Calu3 (cell line): ENCODE measurements around the gene SAG. TPM values are rescaled to one million over a fixed set of nuclear protein-coding genes. Genes with fewer than 3 reads are reported as not detected.

Experiments
- Bru-seq: library from RNA; stranded (reverse); fragments of 400-500 nt; gene quantifications from one replicate; lab custom pipeline; 2021; lab: Mats Ljungman, UMichigan
- BruChase-seq, 2 experiments: library from RNA; stranded (reverse); fragments of 400-500 nt; gene quantifications; one replicate each; lab custom pipeline; 2021; lab: Mats Ljungman, UMichigan
- BruUV-seq: library from RNA; stranded (reverse); fragments of 400-500 nt; replicated peaks from 2 replicates; lab custom pipeline; 2021; lab: Mats Ljungman, UMichigan
- CTCF ChIA-PET: fragments of 300-600 bp; sonication (Branson Sonifier 250); formaldehyde crosslinking; loops from one replicate; lab custom pipeline; 2022; ENCODE audit warnings: antibody characterized with exemption; lab: Charles Lee
- DNase-seq: peaks from one replicate; pipeline ENCODE4 v3.0.0; 2022
- H3K27ac Mint-ChIP-seq: one replicate; pipeline ENCODE4 v1.8.0; 2022; ENCODE audit warnings: mixed read lengths; ENCODE audit not compliant: unreplicated experiment
- H3K27me3 Mint-ChIP-seq: one replicate; pipeline ENCODE4 v1.8.0; 2022; ENCODE audit warnings: mixed read lengths; ENCODE audit not compliant: unreplicated experiment
- H3K36me3 Mint-ChIP-seq: one replicate; pipeline ENCODE4 v1.8.0; 2022; ENCODE audit warnings: mild to moderate bottlenecking, moderate library complexity, mixed read lengths; ENCODE audit not compliant: insufficient read depth, unreplicated experiment
- H3K4me1 Mint-ChIP-seq: one replicate; pipeline ENCODE4 v1.8.0; 2022; ENCODE audit warnings: mild to moderate bottlenecking, low read depth, mixed read lengths; ENCODE audit not compliant: unreplicated experiment
- H3K4me3 Mint-ChIP-seq: one replicate; pipeline ENCODE4 v1.8.0; 2022; ENCODE audit warnings: mild to moderate bottlenecking, low read depth, moderate library complexity, mixed read lengths; ENCODE audit not compliant: unreplicated experiment
- H3K9me3 Mint-ChIP-seq: one replicate; pipeline ENCODE4 v1.8.0; 2022; ENCODE audit warnings: low read depth, mixed read lengths; ENCODE audit not compliant: unreplicated experiment
- intact Hi-C: fragments of 100-400 bp; cut with micrococcal nuclease; formaldehyde crosslinking; loops from one replicate; pipeline ENCODE4 v1.10.0; 2022; ENCODE audit not compliant: unreplicated experiment
- long read RNA-seq: library from polyadenylated mRNA; stranded (forward); transcript quantifications from one replicate; pipeline ENCODE4 v2.0.0, GENCODE V29; 2022
- total RNA-seq: library from RNA; stranded (reverse); gene quantifications from 2 replicates; pipeline ENCODE4 v1.2.3, GENCODE V29; 2022
- TF ChIP-seq, protein P1 (sequence below): fragments of 200-600 bp; IDR thresholded peaks from one replicate; pipeline ENCODE4 v1.8.0; 2022; ENCODE audit warnings: antibody characterized with exemption; ENCODE audit not compliant: unreplicated experiment

SAG gene
- total RNA-seq (not detected in 2 replicates), Bru-seq, nascent RNA (percentile 2 among the genes with signal in this experiment), BruChase-seq, experiment 1, labeled RNA remaining after a 6-hour chase (percentile 11 among the genes with signal in this experiment), BruChase-seq, experiment 2, labeled RNA remaining after a 2-hour chase (percentile 5 among the genes with signal in this experiment)
- long read RNA-seq, result 0 reads

- intact Hi-C loops, result no loop called here
- Mint-ChIP-seq H3K27me3 (peaks cover 21% of the 10 kb centered on the region), H3K4me1 (no peaks in the 10 kb centered on the region), H3K36me3 (peaks cover 4% of the 10 kb centered on the region), H3K4me3 (no peak within 1 kb of the TSS), H3K27ac (no peak within 1 kb of the TSS), H3K9me3 (no peaks in the 10 kb centered on the region)
- CTCF ChIA-PET, result interaction anchor here (0.6 kb wide), 1 partner anchor 16 kb away, joined by 3 read pairs; no protein-coding TSS in a partner anchor
- BruUV-seq, result no TSS peak
- TF ChIP-seq, protein P1, sequence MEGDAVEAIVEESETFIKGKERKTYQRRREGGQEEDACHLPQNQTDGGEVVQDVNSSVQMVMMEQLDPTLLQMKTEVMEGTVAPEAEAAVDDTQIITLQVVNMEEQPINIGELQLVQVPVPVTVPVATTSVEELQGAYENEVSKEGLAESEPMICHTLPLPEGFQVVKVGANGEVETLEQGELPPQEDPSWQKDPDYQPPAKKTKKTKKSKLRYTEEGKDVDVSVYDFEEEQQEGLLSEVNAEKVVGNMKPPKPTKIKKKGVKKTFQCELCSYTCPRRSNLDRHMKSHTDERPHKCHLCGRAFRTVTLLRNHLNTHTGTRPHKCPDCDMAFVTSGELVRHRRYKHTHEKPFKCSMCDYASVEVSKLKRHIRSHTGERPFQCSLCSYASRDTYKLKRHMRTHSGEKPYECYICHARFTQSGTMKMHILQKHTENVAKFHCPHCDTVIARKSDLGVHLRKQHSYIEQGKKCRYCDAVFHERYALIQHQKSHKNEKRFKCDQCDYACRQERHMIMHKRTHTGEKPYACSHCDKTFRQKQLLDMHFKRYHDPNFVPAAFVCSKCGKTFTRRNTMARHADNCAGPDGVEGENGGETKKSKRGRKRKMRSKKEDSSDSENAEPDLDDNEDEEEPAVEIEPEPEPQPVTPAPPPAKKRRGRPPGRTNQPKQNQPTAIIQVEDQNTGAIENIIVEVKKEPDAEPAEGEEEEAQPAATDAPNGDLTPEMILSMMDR, result no peak
- DNase-seq, result no peak
Measured at GRCh38 chr2:233307565-233307964, at the start of gene SAG. TSS of gene SAG (plus strand) at chr2:233307816. CDS start at chr2:233309190, 1,374 bp downstream.

- Mint-ChIP-seq H3K36me3 (peaks cover 20% of the 10 kb centered on the region), H3K4me3 (no peak overlapping the region), H3K27ac (no peak overlapping the region), H3K9me3 (no peaks in the 10 kb centered on the region), H3K4me1 (peaks cover 23% of the 10 kb centered on the region), H3K27me3 (no peaks in the 10 kb centered on the region)
- CTCF ChIA-PET, result no interaction called here
- no TSS peak for BruUV-seq
- intact Hi-C loops, result loop anchor here (10.0 kb wide), 1 partner anchor 643 kb away; no protein-coding TSS in a partner anchor
- DNase-seq, result no peak
- TF ChIP-seq, protein P1, result no peak
Measured at GRCh38 chr2:233258211-233258610, 49.4 kb upstream of the SAG start.

GRCh38 chr2:233259730-233260129 lies 47.9 kb upstream of the SAG start:
- peaks cover 11% of the 10 kb centered on the region for H3K4me1 Mint-ChIP-seq
- no peak for DNase-seq
- TF ChIP-seq, protein P1, result no peak
- CTCF ChIA-PET, result no interaction called here
- intact Hi-C loops, result loop anchor here (10.0 kb wide), 1 partner anchor 645 kb away; no protein-coding TSS in a partner anchor
- no peaks in the 10 kb centered on the region for H3K27me3 Mint-ChIP-seq
- no peaks in the 10 kb centered on the region for H3K9me3 Mint-ChIP-seq
- H3K4me3 Mint-ChIP-seq, result no peak overlapping the region
- peak overlapping the region; percentile 3 for H3K27ac Mint-ChIP-seq
- no TSS peak for BruUV-seq
- H3K36me3 Mint-ChIP-seq, result peaks cover 22% of the 10 kb centered on the region

GRCh38 chr2:233260661-233261060 lies 47.0 kb upstream of the SAG start:
- H3K36me3 Mint-ChIP-seq, result peaks cover 25% of the 10 kb centered on the region
- BruUV-seq, result no TSS peak
- no peak overlapping the region for H3K4me3 Mint-ChIP-seq
- DNase-seq, result no peak
- CTCF ChIA-PET, result no interaction called here
- no peaks in the 10 kb centered on the region for H3K9me3 Mint-ChIP-seq
- no peaks in the 10 kb centered on the region for H3K27me3 Mint-ChIP-seq
- peaks cover 2% of the 10 kb centered on the region for H3K4me1 Mint-ChIP-seq
- intact Hi-C loops, result no loop called here
- TF ChIP-seq, protein P1, result no peak
- H3K27ac Mint-ChIP-seq, result no peak overlapping the region
